Lower leg skin (tissue), 4 donors: ENCODE results near the gene DPYSL5. TPM values are rescaled to one million over a fixed set of nuclear protein-coding genes. Genes with fewer than 3 reads are reported as not detected.
A peak's percentile ranks its signal among the peaks of the same experiment; 100 is the strongest.
"Not testable (repeated sequence)": the region's sequence is repeated elsewhere in the genome, so short reads cannot be mapped to it uniquely, and the experiment has no call there.

Experiments used
- DNase-seq, 2 donors: peaks; one replicate each; pipeline ENCODE4 v3.0.0-alpha.2; 2019; ENCODE audit warnings: low spot score in 2 of 2
- H3K4me3 ChIP-seq: fragments of 200-600 bp; sonication (generic); 2 replicates; pipeline ENCODE4 v1.5.1; 2017; ENCODE audit warnings: mild to moderate bottlenecking, low read depth; ENCODE audit not compliant: poor library complexity, severe bottlenecking
- POLR2A ChIP-seq, 2 donors: fragments of 450-650 bp; IDR thresholded peaks; one replicate each; pipeline ENCODE4 v1.6.1; 2016 to 2017; ENCODE audit warnings: antibody characterized with exemption in 2 of 2, mild to moderate bottlenecking in 1 of 2, moderate library complexity in 1 of 2
- WGBS, 2 donors: methylation state at CpG; one replicate each; pipeline ENCODE4 v1.1.5; 2018; 5-methylcytosine and 5-hydroxymethylcytosine counted together
- intact Hi-C: fragments of 100-400 bp; cut with DNase I; formaldehyde crosslinking; loops from one replicate; pipeline ENCODE4 v1.15.0; 2023; ENCODE audit warnings: low total_unique reads
- total RNA-seq, 4 donors: library from RNA; depleted of rRNA; stranded (reverse); fragments of >200 nt; gene quantifications; one replicate each; pipeline ENCODE4 v1.1.0, GENCODE V29; 2016
- TF ChIP-seq, protein P1 (sequence below), 3 donors: fragments of 450-650 bp; IDR thresholded peaks; one replicate each; pipeline ENCODE4 v1.5.1; 2016; ENCODE audit warnings: antibody characterized with exemption in 3 of 3, mild to moderate bottlenecking in 3 of 3, moderate library complexity in 2 of 3

Gene DPYSL5
- total RNA-seq, 4 donors from 2014 or later: not detected

DNA sequence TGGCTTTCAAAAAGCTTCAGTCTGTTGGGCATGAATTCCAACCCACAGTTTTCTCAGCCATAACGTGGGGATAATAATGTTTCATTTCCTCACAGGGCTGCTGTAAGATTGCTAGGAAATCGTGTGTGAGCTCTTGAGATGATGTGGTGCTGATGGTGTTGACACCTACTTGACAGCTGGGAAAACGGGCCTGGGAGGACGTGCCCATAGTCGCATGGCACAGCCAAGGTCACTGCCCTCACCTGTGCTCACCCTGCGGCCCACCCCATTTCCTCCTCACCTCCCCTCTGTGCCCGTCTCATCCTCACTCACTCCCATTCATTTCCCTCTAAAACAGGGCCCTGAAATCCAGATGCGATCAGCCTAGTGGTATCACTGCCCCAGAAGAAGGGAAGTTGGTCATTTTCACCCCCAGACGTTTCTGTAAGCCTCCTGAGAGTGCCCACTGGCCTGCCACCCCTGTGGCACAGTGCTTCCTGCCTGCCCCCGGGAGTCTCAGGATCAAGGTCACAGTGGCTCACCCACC is 33.0 kb downstream of the DPYSL5 start:
- no peak overlapping the region for H3K4me3 ChIP-seq
- no peak for DNase-seq
- intact Hi-C loops: no loop called here
- TF ChIP-seq, protein P1, sequence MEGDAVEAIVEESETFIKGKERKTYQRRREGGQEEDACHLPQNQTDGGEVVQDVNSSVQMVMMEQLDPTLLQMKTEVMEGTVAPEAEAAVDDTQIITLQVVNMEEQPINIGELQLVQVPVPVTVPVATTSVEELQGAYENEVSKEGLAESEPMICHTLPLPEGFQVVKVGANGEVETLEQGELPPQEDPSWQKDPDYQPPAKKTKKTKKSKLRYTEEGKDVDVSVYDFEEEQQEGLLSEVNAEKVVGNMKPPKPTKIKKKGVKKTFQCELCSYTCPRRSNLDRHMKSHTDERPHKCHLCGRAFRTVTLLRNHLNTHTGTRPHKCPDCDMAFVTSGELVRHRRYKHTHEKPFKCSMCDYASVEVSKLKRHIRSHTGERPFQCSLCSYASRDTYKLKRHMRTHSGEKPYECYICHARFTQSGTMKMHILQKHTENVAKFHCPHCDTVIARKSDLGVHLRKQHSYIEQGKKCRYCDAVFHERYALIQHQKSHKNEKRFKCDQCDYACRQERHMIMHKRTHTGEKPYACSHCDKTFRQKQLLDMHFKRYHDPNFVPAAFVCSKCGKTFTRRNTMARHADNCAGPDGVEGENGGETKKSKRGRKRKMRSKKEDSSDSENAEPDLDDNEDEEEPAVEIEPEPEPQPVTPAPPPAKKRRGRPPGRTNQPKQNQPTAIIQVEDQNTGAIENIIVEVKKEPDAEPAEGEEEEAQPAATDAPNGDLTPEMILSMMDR (IDR thresholded peaks at IDR 0.05): no peak
- 75 to 76% methylated on average over 10 of the region's 10 CpGs for WGBS, 2 donors

DNA sequence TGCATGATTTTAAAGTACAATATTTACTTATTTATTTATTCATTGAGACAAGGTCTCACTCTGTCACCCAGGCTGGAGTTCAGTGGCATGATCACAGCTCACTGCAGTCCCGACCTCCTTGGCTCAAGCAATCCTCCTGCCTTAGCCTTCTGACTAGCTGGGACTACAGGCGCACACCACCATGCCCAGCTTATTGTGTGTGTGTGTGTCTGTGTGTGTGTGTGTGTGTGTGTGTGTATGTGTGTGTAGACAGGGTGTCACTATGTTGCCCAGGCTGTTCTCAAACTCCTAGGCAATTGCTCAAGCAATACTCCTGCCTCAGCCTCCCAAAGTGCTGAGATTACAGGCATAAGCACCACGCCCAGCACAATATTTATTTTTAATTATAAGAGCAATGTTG is 34.3 kb downstream of the DPYSL5 start:
- DNase-seq, intact Hi-C loops, H3K4me3 ChIP-seq: not testable (repeated sequence)
- WGBS, 2 donors: 59 to 69% methylated on average over 3 of the region's 3 CpGs

DNA sequence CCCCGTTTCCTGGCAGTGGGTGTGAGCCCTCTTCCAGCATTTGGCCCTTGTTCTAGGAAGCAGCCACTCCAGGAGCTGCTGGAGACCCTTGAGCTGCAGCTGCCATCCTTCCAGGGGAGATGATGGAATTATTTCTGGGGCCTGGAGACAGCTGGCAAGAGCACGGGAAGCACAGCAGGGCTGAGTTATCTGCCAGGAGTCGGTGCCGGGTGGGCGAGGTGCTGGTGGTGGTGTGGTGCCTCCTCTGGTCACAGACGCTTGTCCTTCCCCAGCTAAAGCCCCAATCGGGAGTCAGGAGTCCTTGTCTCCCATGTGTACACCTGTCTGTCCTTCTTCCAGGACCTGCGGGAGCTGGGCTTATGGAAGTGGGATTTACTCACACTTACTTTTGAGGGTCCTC is 36.0 kb downstream of the DPYSL5 start:
- intact Hi-C loops: no loop called here
- no peak overlapping the region for H3K4me3 ChIP-seq
- TF ChIP-seq, protein P1 (IDR thresholded peaks at IDR 0.05): no peak
- TF ChIP-seq POLR2A (IDR thresholded peaks at IDR 0.05): no peak
- no peak for DNase-seq
- 65 to 78% methylated on average over 7 to 8 of the region's 8 CpGs for WGBS, 2 donors

DNA sequence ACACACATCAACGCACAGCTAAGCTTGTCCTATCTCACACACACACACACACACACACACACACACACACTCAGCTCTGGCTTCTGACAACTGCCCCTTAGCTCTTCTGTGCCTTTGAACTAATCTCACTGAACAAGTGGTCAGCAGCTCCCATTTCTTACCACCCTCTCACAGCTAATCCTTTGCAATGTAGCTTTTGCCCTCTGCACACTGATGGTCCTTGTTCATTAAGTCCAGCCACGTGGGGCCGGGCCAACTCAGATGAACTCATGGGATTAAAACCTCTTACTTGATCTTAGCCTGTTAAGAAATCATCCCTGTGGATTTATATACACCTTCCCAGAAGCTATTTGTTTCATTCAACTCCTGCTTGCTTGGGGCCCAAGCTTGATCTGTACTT is 36.6 kb downstream of the DPYSL5 start:
- intact Hi-C loops: no loop called here
- H3K4me3 ChIP-seq: no peak overlapping the region
- no peak for DNase-seq
- no peak for TF ChIP-seq POLR2A (IDR thresholded peaks at IDR 0.05)
- TF ChIP-seq, protein P1 (IDR thresholded peaks at IDR 0.05): no peak
- 79 to 86% methylated on average over 3 of the region's 3 CpGs for WGBS, 2 donors

DNA sequence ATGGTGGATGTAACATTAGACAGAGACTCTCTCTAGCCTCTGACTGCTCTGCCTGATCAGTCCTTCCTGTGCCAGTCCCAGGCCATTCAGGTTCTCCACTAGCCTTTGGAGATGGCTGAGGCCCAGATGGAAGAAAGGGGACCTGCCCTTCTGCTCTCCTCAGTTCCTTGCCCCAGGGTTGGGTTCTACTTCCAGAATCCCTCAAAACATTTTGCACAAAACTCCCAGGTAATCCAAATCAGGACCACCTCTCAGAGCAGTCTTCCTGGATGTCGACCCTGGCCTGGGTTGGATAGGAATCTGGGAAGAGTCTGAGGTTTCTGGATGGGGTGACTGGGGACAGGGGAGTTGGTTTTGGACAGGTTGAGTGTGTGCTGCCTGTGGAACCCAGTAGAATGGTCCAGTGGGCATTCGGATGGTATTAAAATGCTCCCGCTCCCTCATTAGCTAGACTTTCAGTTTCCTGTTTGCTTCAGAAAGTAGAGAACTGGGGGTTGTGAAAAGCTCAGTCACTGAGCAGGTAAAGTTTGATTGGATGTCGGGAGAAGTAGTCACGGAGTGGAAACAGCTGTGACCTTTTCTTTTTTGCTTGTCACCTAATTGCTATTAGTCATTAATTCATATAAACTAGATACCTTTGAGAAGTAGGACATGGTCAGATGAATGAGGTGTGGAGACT is 37.9 kb downstream of the DPYSL5 start:
- no peak overlapping the region for H3K4me3 ChIP-seq
- intact Hi-C loops: no loop called here
- 80 to 82% methylated on average over 5 of the region's 5 CpGs for WGBS, 2 donors
- TF ChIP-seq POLR2A (IDR thresholded peaks at IDR 0.05): no peak
- TF ChIP-seq, protein P1 (IDR thresholded peaks at IDR 0.05): no peak
- DNase-seq: no peak

DNA sequence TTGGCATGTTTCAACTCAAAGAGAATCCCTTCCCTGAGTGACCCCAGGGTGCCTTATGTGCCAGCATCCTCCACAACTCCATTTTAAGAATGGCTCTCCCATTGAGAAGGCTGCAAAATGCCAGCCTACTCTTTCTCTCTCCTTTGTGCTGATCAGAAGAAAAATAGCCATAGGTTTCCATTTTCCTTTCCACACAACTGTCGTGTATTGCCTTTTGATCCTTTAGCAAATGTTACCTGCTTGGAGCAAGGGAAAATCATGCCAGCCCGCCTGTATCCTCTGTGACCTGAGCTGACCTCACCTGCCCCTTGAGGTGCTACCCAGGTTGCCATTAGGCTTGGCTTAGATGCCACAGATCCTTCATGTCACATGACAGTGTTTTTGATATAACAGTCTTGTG is 38.8 kb downstream of the DPYSL5 start:
- H3K4me3 ChIP-seq: no peak overlapping the region
- 65 to 89% methylated on average over 2 of the region's 2 CpGs for WGBS, 2 donors
- TF ChIP-seq, protein P1 (IDR thresholded peaks at IDR 0.05): no peak
- no peak for TF ChIP-seq POLR2A (IDR thresholded peaks at IDR 0.05)
- DNase-seq: peak in 1 of 2 donors; percentile 18
- intact Hi-C loops: no loop called here
